ENCODE results near the gene ZCWPW1.

The ZCWPW1 gene

DNA sequence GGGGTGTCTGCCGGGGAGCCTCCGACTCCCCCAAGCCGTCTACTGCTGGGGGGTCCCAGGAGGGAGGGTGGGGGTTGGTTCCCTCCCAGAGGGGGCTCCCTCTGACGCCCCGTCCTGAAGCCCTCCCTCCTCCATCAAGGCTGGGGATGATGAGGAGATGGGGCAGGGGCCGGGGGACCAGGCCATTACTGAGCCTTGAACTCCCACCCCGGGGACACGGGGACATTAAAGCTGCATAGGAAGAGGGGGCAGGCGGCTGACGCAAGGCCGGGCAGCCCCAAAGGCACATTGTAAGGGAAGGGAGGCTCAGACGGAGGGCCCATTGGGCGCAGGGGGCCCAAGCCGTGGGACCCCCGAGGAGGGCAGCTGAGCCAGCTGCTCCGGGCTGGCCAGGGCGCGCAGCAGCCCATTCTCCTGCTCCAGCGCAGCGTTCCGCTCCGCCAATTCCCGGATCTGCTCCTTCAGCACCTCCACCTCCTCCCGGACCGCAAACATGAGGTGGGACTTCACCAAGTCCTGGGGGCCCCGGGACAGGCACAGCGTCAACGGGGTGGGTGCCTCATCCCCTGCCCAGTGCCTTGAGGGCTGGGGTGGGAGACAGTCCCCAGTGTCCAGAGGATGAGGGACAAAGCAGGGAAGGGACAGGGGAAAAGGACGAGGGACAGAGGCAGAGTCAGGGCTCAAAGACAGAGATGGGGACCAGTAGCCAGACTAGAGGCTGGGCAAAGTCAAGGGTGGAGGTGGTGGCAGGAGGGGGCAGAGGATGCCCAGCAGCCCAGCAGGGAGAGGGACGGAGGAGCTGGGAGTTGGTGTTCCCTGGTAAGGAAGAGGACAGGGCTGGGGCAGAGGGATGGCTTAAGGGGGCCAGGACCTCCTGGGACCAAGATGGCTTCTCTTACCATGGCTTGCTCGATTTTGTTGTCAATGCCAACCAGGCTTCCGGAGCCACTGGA is 38.4 kb upstream of the ZCWPW1 start:
- Histone ChIP-seq H3K4ac (ENCODE audit: low read length) (peak overlapping the region; percentile 27), H4K8ac (ENCODE audit: low read depth, low read length) (peak overlapping the region; percentile 23), H3K23ac (ENCODE audit: low read depth, low read length, poor library complexity) (no peak overlapping the region), H3K9ac (ENCODE audit: low read depth, low read length, poor library complexity) (no peak overlapping the region), H2BK120ac (ENCODE audit: low read depth, low read length) (no peak overlapping the region), H3K27ac (replicated peaks; ENCODE audit: low read length) (no peak overlapping the region), H3K36me3 (replicated peaks in 1 of 2; ENCODE audit: control insufficient read depth in 2 of 2, insufficient read depth in 2 of 2, low read length in 2 of 2) (peaks cover 5 to 23% of the 10 kb centered on the region in 2 donors), H2AFZ (ENCODE audit: low read length) (no peak overlapping the region), H3K14ac (ENCODE audit: low read length) (no peak overlapping the region), H3K9me3 (replicated peaks in 1 of 2; ENCODE audit: control insufficient read depth in 2 of 2, insufficient read depth in 1 of 2, low read depth in 1 of 2, low read length in 2 of 2) (no peaks in the 10 kb centered on the region), H2BK12ac (ENCODE audit: low read length) (no peak overlapping the region), H2AK5ac (ENCODE audit: low read depth, low read length) (peak overlapping the region; percentile 13), H3K4me3 (ENCODE audit: low read length in 2 of 2) (no peak overlapping the region), H3K4me2 (ENCODE audit: insufficient read depth, low read length, poor library complexity, severe bottlenecking) (no peak overlapping the region), H2BK5ac (ENCODE audit: low read length) (no peak overlapping the region), H3K18ac (ENCODE audit: low read length) (no peak overlapping the region), H2BK15ac (ENCODE audit: low read length) (no peak overlapping the region), H3K79me1 (ENCODE audit: low read depth, low read length) (no peaks in the 10 kb centered on the region), H3K27me3 (ENCODE audit: control insufficient read depth in 3 of 3, insufficient read depth in 3 of 3, low read depth in 1 of 3, low read length in 3 of 3) (no peaks in the 10 kb centered on the region), H4K91ac (ENCODE audit: low read depth, low read length, poor library complexity) (no peak overlapping the region), H3K4me1 (ENCODE audit: control insufficient read depth in 2 of 2, insufficient read depth in 1 of 2, low read depth in 1 of 2, low read length in 2 of 2) (peaks cover 4% of the 10 kb centered on the region in 2 donors)
- no CpG with 5 or more reads among the region's 32 CpGs for WGBS, 2 donors (ENCODE audit: extremely low coverage in 2 of 2, insufficient read length in 2 of 2, insufficient replicate concordance in 1 of 2)
- no peak for DNase-seq (ENCODE audit: low spot score)

DNA sequence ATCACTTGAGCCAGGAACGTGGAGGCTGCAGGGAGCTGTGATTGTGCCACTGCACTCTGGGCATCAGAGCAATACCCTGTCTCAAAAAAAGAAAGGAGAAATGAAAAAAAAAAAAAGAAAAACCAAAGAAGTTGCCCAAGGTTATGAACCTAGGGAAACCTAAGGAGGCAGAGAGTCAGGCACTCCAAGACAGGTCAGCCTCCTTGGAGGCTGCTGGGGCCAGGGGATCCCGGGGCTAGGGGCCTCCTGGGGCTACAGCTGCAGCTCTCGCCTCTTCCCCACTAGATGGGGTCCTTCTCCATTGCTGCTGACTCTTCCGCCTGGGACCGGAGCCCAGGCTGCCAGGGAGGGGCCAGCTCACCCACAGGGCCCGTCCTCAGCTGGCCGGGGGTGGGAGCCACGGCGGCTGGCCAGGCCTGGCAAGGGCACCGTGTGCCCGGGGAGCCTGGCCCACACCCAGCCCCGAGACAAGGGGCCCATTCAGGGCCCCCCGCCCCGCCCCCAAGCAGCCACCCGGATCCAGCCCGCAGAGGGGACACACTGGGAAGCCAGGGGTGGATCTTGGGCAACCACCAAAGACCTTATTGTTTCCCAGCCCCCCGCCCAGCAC is 37.3 kb upstream of the ZCWPW1 start:
- Histone ChIP-seq H2AFZ (ENCODE audit: low read length) (no peak overlapping the region), H2BK12ac (ENCODE audit: low read length) (no peak overlapping the region), H3K4me2 (ENCODE audit: insufficient read depth, low read length, poor library complexity, severe bottlenecking) (peak overlapping the region; percentile 31), H3K9ac (ENCODE audit: low read depth, low read length, poor library complexity) (peak overlapping the region; percentile 34), H3K4me3 (ENCODE audit: low read length in 2 of 2) (no peak overlapping the region), H3K14ac (ENCODE audit: low read length) (no peak overlapping the region), H3K79me1 (ENCODE audit: low read depth, low read length) (no peaks in the 10 kb centered on the region), H2AK5ac (ENCODE audit: low read depth, low read length) (no peak overlapping the region), H4K91ac (ENCODE audit: low read depth, low read length, poor library complexity) (no peak overlapping the region), H3K36me3 (replicated peaks in 1 of 2; ENCODE audit: control insufficient read depth in 2 of 2, insufficient read depth in 2 of 2, low read length in 2 of 2) (peaks cover 5 to 20% of the 10 kb centered on the region in 2 donors), H3K4ac (ENCODE audit: low read length) (no peak overlapping the region), H3K27ac (replicated peaks; ENCODE audit: low read length) (no peak overlapping the region), H2BK5ac (ENCODE audit: low read length) (no peak overlapping the region), H3K4me1 (ENCODE audit: control insufficient read depth in 2 of 2, insufficient read depth in 1 of 2, low read depth in 1 of 2, low read length in 2 of 2) (peaks cover 4% of the 10 kb centered on the region in 2 donors), H4K8ac (ENCODE audit: low read depth, low read length) (no peak overlapping the region), H3K9me3 (replicated peaks in 1 of 2; ENCODE audit: control insufficient read depth in 2 of 2, insufficient read depth in 1 of 2, low read depth in 1 of 2, low read length in 2 of 2) (no peaks in the 10 kb centered on the region), H3K27me3 (ENCODE audit: control insufficient read depth in 3 of 3, insufficient read depth in 3 of 3, low read depth in 1 of 3, low read length in 3 of 3) (no peaks in the 10 kb centered on the region), H2BK120ac (ENCODE audit: low read depth, low read length) (no peak overlapping the region), H2BK15ac (ENCODE audit: low read length) (no peak overlapping the region), H3K18ac (ENCODE audit: low read length) (no peak overlapping the region), H3K23ac (ENCODE audit: low read depth, low read length, poor library complexity) (no peak overlapping the region)
- DNase-seq (ENCODE audit: low spot score), result peak; percentile 54
- WGBS, 2 donors (ENCODE audit: extremely low coverage in 2 of 2, insufficient read length in 2 of 2, insufficient replicate concordance in 1 of 2), result no CpG with 5 or more reads among the region's 17 CpGs

DNA sequence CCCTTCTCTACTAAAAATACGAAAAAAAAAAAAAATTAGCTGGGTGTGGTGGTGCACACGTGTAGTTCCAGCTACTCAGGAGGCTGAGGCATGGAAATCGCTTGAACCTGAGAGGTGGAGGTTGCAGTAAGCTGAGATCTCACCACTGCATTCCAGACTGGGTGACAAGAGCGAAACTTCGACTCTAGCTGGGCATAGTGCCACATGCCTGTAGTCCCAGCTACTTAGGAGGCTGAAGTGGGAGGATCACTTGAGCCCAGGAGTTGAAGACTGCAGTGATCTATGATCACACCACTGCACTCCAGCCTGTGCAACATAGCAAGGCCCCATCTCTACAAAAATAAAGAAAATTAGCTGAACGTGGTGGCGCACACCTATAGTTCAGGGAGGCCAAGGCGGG is 36.8 kb upstream of the ZCWPW1 start:
- WGBS, 2 donors (ENCODE audit: extremely low coverage in 2 of 2, insufficient read length in 2 of 2, insufficient replicate concordance in 1 of 2), result no CpG with 5 or more reads among the region's 8 CpGs
- H3K27me3 ChIP-seq (ENCODE audit: control insufficient read depth in 3 of 3, insufficient read depth in 3 of 3, low read depth in 1 of 3, low read length in 3 of 3), result no peaks in the 10 kb centered on the region

DNA sequence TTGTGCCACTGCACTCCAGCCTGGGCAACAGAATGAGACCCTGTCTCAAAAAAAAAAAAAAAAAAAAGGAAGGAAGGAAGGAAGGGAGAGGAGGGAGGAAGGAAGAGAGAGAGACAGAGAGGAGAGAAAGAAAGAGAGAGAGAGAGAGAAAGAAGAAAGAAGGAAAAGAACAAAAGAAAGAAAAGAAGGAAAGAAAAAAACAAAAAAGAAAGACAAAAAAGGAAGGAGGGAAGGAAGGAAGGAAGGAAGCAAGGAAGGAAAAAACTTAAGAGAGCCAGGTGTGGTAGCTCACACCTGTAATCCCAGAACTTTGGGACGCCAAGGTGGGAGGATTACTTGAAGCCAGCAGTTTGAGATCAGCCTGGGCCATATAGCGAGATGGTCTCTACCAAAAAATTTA is 36.3 kb upstream of the ZCWPW1 start:
- H3K9ac ChIP-seq (ENCODE audit: low read depth, low read length, poor library complexity), result no peak overlapping the region
- WGBS, 2 donors (ENCODE audit: extremely low coverage in 2 of 2, insufficient read length in 2 of 2, insufficient replicate concordance in 1 of 2), result no CpG with 5 or more reads among the region's 2 CpGs
- no peak overlapping the region for H2BK120ac ChIP-seq (ENCODE audit: low read depth, low read length)
- H2BK5ac ChIP-seq (ENCODE audit: low read length), result no peak overlapping the region
- H2BK15ac ChIP-seq (ENCODE audit: low read length), result no peak overlapping the region
- H3K18ac ChIP-seq (ENCODE audit: low read length), result no peak overlapping the region
- H3K27ac ChIP-seq (replicated peaks; ENCODE audit: low read length), result no peak overlapping the region
- no peak overlapping the region for H3K4me3 ChIP-seq (ENCODE audit: low read length in 2 of 2)
- H3K9me3 ChIP-seq (replicated peaks in 1 of 2; ENCODE audit: control insufficient read depth in 2 of 2, insufficient read depth in 1 of 2, low read depth in 1 of 2, low read length in 2 of 2), result no peaks in the 10 kb centered on the region
- H4K91ac ChIP-seq (ENCODE audit: low read depth, low read length, poor library complexity), result no peak overlapping the region
- H3K4me1 ChIP-seq (ENCODE audit: control insufficient read depth in 2 of 2, insufficient read depth in 1 of 2, low read depth in 1 of 2, low read length in 2 of 2), result peaks cover 4% of the 10 kb centered on the region in 2 donors
- no peak overlapping the region for H3K14ac ChIP-seq (ENCODE audit: low read length)
- H2AK5ac ChIP-seq (ENCODE audit: low read depth, low read length), result no peak overlapping the region
- peaks cover 2 to 15% of the 10 kb centered on the region in 2 donors for H3K36me3 ChIP-seq (replicated peaks in 1 of 2; ENCODE audit: control insufficient read depth in 2 of 2, insufficient read depth in 2 of 2, low read length in 2 of 2)
- H2AFZ ChIP-seq (ENCODE audit: low read length), result no peak overlapping the region
- no peak overlapping the region for H3K23ac ChIP-seq (ENCODE audit: low read depth, low read length, poor library complexity)
- no peak overlapping the region for H2BK12ac ChIP-seq (ENCODE audit: low read length)
- H4K8ac ChIP-seq (ENCODE audit: low read depth, low read length), result no peak overlapping the region
- H3K27me3 ChIP-seq (ENCODE audit: control insufficient read depth in 3 of 3, insufficient read depth in 3 of 3, low read depth in 1 of 3, low read length in 3 of 3), result no peaks in the 10 kb centered on the region
- DNase-seq (ENCODE audit: low spot score), result no peak
- H3K79me1 ChIP-seq (ENCODE audit: low read depth, low read length), result no peaks in the 10 kb centered on the region
- no peak overlapping the region for H3K4me2 ChIP-seq (ENCODE audit: insufficient read depth, low read length, poor library complexity, severe bottlenecking)
- H3K4ac ChIP-seq (ENCODE audit: low read length), result no peak overlapping the region

More for the DNA sequence above, 36.8 kb upstream of the ZCWPW1 start:
- no peak overlapping the region for H3K14ac ChIP-seq (ENCODE audit: low read length)
- H3K9me3 ChIP-seq (replicated peaks in 1 of 2; ENCODE audit: control insufficient read depth in 2 of 2, insufficient read depth in 1 of 2, low read depth in 1 of 2, low read length in 2 of 2), result no peaks in the 10 kb centered on the region
- H3K79me1 ChIP-seq (ENCODE audit: low read depth, low read length), result no peaks in the 10 kb centered on the region
- no peak overlapping the region for H3K4me2 ChIP-seq (ENCODE audit: insufficient read depth, low read length, poor library complexity, severe bottlenecking)
- H2AK5ac ChIP-seq (ENCODE audit: low read depth, low read length), result no peak overlapping the region
- H2BK5ac ChIP-seq (ENCODE audit: low read length), result no peak overlapping the region
- no peak for DNase-seq (ENCODE audit: low spot score)
- H2BK15ac ChIP-seq (ENCODE audit: low read length), result no peak overlapping the region
- no peak overlapping the region for H3K9ac ChIP-seq (ENCODE audit: low read depth, low read length, poor library complexity)
- H3K18ac ChIP-seq (ENCODE audit: low read length), result no peak overlapping the region
- H2BK12ac ChIP-seq (ENCODE audit: low read length), result no peak overlapping the region
- no peak overlapping the region for H4K8ac ChIP-seq (ENCODE audit: low read depth, low read length)
- peaks cover 4% of the 10 kb centered on the region in 2 donors for H3K4me1 ChIP-seq (ENCODE audit: control insufficient read depth in 2 of 2, insufficient read depth in 1 of 2, low read depth in 1 of 2, low read length in 2 of 2)
- H3K27ac ChIP-seq (replicated peaks; ENCODE audit: low read length), result no peak overlapping the region
- no peak overlapping the region for H2AFZ ChIP-seq (ENCODE audit: low read length)
- peaks cover 2 to 15% of the 10 kb centered on the region in 2 donors for H3K36me3 ChIP-seq (replicated peaks in 1 of 2; ENCODE audit: control insufficient read depth in 2 of 2, insufficient read depth in 2 of 2, low read length in 2 of 2)
- no peak overlapping the region for H2BK120ac ChIP-seq (ENCODE audit: low read depth, low read length)
- H3K23ac ChIP-seq (ENCODE audit: low read depth, low read length, poor library complexity), result no peak overlapping the region
- no peak overlapping the region for H4K91ac ChIP-seq (ENCODE audit: low read depth, low read length, poor library complexity)
- no peak overlapping the region for H3K4ac ChIP-seq (ENCODE audit: low read length)
- no peak overlapping the region for H3K4me3 ChIP-seq (ENCODE audit: low read length in 2 of 2)

All from neuronal stem cell (in vitro differentiated cells).